GM21723 (cell line): ENCODE data around the gene DDX55.
A peak's percentile ranks its signal among the peaks of the same experiment; 100 is the strongest.
"Not testable (repeated sequence)": the region's sequence is repeated elsewhere in the genome, so short reads cannot be mapped to it uniquely, and the experiment has no call there.

ENCODE experiments used
- ATAC-seq: cut with Tn5 transposase; IDR thresholded peaks from one replicate; pipeline ENCODE4 v1.9.1; 2021; ENCODE audit warnings: mild to moderate bottlenecking, moderate library complexity; ENCODE audit not compliant: unreplicated experiment

The DDX55 gene

DNA sequence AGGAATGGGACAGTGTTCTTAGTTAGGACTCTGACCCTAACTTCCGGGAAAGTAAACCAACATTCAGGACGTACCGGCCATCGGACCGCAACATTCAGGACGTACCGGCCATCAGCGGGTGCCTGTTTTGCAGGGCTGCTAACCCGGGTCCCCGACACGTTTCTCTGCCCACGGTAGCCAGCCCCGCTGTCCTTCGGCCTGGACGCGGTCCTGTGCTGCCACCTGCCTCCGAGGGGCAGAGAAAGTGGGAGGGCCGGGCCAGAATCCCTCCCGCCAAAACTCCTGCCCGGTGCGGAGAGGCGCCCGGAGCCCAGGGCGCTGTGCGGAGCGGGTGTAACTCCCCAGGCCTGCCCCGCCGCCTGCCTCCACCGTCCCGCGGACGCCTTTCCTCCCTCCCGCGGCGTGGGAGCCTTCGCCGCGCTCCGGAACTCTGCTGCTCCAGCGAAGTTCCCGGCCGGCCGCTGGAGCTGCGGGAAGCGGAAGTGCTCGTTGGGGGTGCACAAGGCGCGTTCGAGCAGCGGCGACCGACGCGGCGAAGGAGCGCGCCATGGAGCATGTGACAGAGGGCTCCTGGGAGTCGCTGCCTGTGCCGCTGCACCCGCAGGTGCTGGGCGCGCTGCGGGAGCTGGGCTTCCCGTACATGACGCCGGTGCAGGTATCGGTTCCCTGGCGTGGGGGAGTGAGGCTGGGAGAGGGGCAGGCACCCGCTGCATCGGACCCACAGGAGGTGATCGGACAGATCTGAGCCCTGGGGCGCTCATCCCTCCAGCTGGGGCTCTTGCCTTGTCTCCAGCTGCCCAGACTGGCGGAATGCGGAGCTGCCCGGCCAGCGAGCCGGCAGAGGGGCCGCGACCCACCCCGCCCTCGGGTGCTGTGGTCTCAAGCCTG, at the start of gene DDX55:
DDX55 (plus strand) TSS at position 498 of the 888 bp plus-strand sequence; CDS start at position 548, 50 bp downstream.
- peak; percentile 82 for ATAC-seq

- not testable (repeated sequence) for ATAC-seq
These were observed 47.8 kb upstream of the DDX55 start for GRCh38 chr12:123554136-123554535.

- ATAC-seq = not testable (repeated sequence)
These were observed 47.1 kb upstream of the DDX55 start for GRCh38 chr12:123554843-123555242.

- not testable (repeated sequence) for ATAC-seq
These were observed 43.4 kb upstream of the DDX55 start for GRCh38 chr12:123558487-123558886.

DNA sequence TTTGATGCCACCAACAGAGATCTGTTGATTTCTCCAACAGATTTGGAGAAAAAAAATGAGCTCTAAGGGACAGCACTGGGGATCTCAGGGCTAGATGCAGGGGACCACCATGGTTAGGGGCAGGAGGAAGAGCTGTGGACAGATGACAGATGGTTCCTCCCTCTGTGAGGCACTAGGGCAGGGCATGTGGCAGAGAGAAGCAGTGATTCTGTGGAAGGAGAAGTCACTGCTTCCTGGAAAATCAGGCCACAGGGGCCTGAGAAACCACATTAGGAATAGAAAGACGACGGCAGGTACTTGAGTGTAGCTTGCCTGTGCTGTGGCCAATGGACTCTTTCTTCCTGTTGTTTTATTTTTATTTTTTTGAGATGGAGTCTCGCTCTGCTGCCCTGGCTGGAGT, 42.4 kb upstream of the DDX55 start:
- ATAC-seq = no peak

DNA sequence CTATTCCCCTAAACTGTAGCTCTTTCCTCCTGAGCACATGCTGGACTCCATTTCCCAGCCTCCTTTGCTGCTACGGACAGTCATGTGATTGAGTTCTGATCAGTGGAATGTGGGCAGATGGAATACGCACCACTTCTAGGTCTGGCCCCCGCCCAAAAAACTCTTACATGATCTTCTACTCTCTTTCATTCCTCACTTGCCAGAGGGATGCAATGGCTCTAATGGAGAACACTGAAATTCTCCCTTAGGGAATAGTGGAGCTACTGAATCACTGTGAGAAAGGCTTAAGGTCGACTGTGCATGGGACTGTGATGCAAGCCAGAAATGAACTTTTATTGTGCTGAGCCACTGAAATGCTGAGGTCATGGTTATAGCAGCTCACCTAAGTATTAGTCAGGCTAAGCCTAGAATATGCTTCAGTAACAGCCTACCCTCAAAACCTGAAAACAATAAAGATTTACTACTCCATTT, 30.5 kb upstream of the DDX55 start:
- ATAC-seq = no peak

- ATAC-seq = no peak
These were observed 29.5 kb upstream of the DDX55 start for GRCh38 chr12:123572391-123572790.

DNA sequence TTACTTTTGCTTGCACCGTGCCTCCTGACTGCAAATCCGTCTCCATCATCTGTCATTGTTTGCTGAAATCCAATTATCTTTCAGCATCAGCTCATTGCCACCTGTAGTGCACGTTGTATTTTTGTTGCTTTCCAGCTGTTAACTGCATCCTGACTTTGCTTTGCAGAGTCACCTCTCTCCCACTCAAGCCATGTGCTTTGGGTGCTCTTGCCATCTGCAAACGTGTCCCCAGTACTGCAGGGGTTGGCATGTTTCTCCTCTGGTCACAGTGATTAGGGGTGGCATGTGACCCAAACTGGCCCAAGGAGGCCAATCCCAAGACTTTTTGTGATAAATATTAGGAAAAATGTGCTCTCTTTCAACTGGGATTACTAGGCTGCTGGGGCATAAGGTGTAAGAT, 28.0 kb upstream of the DDX55 start:
- no peak for ATAC-seq

DNA sequence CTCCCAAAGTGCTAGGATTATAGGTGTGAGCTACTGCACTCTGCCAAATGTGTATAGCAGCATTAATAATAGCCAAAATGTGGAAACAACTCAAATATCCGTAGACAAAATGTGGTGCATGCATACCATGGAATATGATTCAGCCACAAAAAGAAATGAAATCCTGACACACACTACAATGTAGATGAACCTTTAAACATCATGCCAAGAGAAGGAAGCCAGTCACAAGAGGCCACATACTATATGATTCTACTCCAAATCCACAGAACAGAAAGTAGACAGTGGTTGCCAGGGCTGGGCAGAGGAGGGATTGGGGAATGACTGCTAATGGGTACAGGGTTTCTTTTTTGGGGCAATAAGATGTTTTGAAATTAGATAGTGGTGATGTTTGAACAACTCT, 25.3 kb upstream of the DDX55 start:
- ATAC-seq = no peak

DNA sequence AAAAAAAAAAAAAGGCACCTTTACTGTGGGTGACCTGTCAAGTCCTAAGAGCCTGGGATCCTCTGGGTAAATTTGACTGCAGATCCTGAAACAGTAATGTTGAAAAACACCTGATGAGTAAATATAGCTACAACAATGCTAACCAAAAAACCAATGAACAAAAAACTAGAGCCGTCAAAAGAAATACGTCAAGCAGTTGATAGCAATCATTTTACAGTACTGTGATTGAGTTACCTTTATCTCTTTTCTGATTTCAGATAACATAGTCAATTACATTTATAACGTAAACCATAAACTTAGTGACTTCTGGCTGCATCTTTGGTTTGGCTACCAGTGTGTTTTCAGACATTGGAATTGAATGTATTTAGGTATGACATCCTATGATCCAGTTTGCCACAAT, 23.7 kb upstream of the DDX55 start:
- ATAC-seq = no peak

DNA sequence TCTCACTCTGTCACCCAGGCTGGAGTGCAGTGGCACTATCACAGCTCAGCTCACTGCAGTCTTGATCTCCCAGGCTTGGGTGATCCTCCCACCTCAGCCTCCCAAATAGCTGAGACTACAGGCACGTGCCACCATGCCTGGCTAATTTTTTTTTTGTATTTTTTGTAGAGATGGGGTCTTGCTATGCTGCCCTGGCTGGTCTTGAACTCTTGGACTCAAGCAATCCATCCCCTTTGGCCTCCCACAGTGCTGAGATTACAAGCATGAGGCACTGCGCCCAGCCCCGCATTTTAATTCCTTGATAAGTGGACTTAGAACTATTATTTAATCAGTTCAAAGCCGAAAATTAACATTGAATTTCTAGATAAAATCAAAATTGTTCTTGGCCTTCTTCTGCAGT, 23.1 kb upstream of the DDX55 start:
- ATAC-seq = not testable (repeated sequence)

DNA sequence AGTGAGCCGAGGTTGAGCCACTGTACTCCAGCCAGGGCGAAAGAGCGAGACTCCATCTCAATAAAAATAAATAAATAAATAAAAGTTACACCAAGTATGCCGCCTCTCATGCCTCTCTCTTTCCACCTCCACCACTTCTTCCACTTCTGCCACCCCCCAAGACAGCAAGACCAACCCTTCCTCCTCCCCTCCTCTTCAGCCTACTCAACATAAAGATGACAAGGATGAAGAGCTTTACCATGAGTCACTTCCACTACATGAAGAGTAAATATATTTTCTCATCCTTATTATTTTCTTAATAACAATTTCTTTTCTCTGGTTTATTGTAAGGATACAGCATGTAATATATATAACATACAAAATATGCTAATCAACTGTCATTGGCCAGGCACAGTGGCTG, 21.1 kb upstream of the DDX55 start:
- ATAC-seq = no peak

DNA sequence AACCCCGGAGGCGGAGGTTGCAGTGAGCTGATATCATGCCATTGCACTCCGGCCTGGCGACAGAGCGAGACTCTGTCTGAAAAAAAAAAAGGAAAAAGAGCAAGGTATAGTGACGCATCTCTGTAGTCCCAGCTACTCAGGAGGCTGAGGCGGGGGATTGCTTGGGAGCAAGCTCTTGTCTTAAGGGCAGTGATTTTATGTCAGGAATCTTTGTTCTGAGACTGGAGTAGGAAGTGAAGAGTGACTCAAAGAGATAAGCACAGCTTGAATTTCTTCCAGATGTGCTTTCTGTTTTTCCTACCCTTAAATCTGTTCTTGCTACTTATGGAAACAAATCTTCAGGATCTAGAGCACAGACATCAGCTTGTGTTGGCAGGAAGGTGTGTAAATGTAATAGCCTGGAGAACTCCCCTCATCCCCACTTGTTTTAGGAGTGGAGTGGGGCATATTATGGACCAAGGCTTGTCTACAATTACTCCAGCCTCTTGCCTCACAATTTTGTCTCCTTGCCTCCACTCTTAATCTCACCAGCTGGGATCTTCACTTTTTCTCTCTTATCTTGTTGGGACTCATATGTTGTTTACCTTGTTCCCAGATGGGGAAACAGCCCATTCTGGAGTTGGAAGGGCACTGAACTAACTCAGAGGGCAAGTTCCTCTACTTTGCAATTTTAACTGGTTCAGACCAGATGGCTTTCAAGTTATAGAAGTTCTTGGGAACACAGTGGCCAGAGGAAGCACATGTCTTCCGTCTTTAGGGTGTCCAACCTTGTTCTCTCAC, 10.0 kb upstream of the DDX55 start:
- ATAC-seq = no peak

GRCh38 chr12:123595729-123596128, 6.2 kb upstream of the DDX55 start:
- no peak for ATAC-seq

DNA sequence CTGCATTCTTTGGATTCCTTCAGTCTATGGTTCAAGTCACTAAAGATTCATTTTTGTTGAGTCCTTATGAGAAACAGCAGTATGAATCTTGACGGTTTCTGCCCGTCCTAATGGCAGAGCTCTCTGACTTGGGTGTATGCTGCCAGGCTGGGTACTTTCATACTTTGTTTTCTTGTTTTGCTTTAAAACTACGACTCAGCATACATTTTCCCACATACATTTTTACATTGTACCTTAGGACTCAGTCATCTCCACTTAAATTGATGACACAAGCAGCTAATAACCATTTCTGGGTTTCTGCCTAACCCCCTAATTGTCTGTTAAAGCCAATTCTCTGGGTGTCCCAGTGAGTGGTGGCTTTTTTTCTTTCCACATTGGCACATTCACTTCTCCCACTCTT, 4.8 kb upstream of the DDX55 start:
- ATAC-seq = no peak

DNA sequence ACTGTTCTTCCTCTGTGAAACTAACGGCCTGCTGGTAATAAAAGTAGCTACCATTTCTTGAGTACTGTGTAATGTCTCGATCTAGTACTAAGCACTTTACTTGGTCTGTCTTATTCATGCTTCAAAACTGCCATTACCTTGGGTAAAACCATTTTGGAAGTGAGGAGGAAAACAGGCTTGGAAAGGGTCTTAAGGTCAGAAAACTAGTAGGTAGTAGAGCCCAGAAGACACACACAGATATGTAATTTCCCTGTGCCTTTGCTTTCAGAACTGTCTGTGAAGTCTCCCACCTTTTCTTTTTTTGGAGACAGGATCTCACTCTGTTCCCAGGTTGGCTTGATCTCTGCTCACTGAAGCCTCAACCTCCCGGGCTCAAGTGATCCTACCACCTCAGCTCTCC, 3.4 kb upstream of the DDX55 start:
- no peak for ATAC-seq

DNA sequence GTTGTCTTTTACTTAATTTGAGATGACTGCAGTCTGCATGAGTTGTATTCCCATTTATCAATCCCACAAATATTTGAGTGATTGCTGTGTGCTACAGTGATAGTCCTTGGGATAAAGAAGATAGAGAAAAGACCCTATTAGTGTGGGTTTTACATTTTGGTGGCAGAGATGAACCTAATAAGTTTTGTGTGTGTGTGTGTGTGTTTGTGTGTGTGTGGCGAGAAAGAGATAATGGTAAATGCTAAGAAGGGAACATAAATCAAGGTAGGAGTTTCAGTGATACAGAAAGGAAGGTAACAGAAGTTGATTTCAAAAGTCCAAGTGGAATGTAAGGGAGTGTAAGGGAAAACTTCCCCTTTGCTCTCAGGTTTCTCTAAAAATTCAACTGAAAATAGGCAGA, 2.6 kb upstream of the DDX55 start:
- no peak for ATAC-seq

DNA sequence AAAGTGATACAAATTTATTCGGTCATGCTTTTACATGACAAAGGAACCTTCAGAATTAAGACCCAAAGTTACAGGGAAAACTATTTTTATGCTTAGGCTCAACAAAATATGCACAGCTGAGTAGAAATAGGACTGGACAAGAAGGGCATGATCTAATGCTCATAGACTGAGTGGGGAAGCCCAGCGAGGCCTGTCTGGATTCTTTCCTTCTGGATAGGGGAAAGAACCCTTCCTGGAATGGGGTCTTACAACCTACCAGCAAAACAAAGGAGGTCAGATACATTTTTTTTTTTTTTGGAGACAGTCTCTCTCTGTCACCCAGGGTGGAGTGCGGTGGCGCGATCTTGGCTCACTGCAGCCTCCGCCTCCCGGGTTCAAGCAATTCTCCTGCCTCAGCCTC, 2.2 kb upstream of the DDX55 start:
- no peak for ATAC-seq

DNA sequence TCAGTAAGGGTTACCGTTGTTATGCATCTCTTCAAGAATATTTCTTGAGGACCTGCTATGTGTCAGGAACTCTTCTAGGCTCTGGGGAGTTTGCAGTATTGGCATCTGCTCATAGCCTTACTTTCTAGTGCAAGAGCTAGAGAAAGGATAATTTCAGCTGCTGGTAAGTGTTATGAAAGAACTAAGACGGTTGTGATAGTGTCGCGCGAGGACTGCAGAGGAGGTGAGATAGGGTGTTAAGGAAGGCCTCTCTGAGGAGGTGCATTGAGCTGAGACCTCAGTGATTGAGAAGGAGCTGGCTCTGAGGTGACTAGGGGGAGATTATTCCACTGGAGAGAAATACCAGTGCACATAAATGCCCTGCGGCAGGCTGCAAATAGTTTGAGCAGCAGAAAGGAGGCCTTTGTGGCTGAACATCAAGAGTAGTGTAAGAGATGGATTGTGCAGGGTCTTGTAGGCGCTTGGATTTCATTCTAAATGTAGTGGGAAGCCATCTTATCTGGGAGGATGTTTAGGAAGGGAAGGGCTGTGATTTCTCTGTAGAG, 824 bp downstream of the DDX55 start:
- peak; percentile 17 for ATAC-seq

GRCh38 chr12:123603495-123603894, 1.6 kb downstream of the DDX55 start:
- not testable (repeated sequence) for ATAC-seq

GRCh38 chr12:123607756-123608155, 5.9 kb downstream of the DDX55 start:
- no peak for ATAC-seq

- no peak for ATAC-seq
These were observed 6.3 kb downstream of the DDX55 start for GRCh38 chr12:123608182-123608581.
